Stomach (tissue), 9 donors: ENCODE results near the gene BCO1. TPM values are rescaled to one million over a fixed set of nuclear protein-coding genes. Genes with fewer than 3 reads are reported as not detected.

Experiments
- DNase-seq, 2 donors: peaks; one replicate each; pipeline versions ENCODE4 v3.0.0 to v3.0.0-alpha.2; 2013 to 2019
- H3K27ac ChIP-seq, 5 donors: fragments of 200-600 bp in 4 of 5; sonication (generic) in 4 of 5; one replicate each; pipeline ENCODE4 v1.5.1; 2013 to 2019; ENCODE audit warnings: mild to moderate bottlenecking in 1 of 5, moderate library complexity in 1 of 5
- H3K27me3 ChIP-seq, 3 donors: fragments of 200-600 bp; sonication (generic); one replicate each; pipeline ENCODE4 v1.5.1; 2017 to 2019; ENCODE audit warnings: mixed run types in 1 of 3
- H3K36me3 ChIP-seq, 4 donors: fragments of 200-600 bp; sonication (generic); 1 replicate in 3 of 4; 2 replicates in 1 of 4; pipeline ENCODE4 v1.5.1; 2016 to 2019
- H3K4me1 ChIP-seq, 4 donors: fragments of 200-600 bp; sonication (generic); one replicate each; pipeline ENCODE4 v1.5.1; 2016 to 2019
- H3K4me3 ChIP-seq, 4 donors: fragments of 200-600 bp; sonication (generic) in 3 of 4; one replicate each; pipeline ENCODE4 v1.5.1; 2016 to 2019; ENCODE audit warnings: mild to moderate bottlenecking in 1 of 4
- H3K9me3 ChIP-seq, 4 donors: fragments of 200-600 bp; sonication (generic); one replicate each; pipeline ENCODE4 v1.5.1; 2016 to 2019
- EP300 ChIP-seq: sonication (generic); formaldehyde crosslinking; IDR thresholded peaks from one replicate; pipeline ENCODE4 v1.6.1; 2017; ENCODE audit warnings: antibody characterized with exemption
- POLR2A ChIP-seq, 4 donors: fragments of 450-650 bp; IDR thresholded peaks; one replicate each; pipeline ENCODE4 v1.6.1; 2016; ENCODE audit warnings: antibody characterized with exemption in 4 of 4, control low read depth in 2 of 4, mild to moderate bottlenecking in 1 of 4, moderate library complexity in 1 of 4
- POLR2AphosphoS5 ChIP-seq, 3 donors: sonication (generic); formaldehyde crosslinking; IDR thresholded peaks; one replicate each; pipeline ENCODE4 v1.6.1; 2016; ENCODE audit warnings: antibody characterized with exemption in 3 of 3
- WGBS, 5 donors: extraction: QIAGEN DNeasy Blood & Tissue Kit in 3 of 5; methylation state at CpG; one replicate each; pipeline versions ENCODE4 v1.1.5 to v1.1.7; 2013 to 2018; 5-methylcytosine and 5-hydroxymethylcytosine counted together
- intact Hi-C: fragments of 100-400 bp; cut with DNase I; formaldehyde crosslinking; loops from one replicate; pipeline ENCODE4 v1.15.1; 2023; ENCODE audit warnings: low total_unique reads
- polyA plus RNA-seq, 3 donors: library from polyadenylated mRNA; stranded (reverse); fragments of 200-250 nt; gene quantifications; one replicate each; pipeline ENCODE4 v1.2.3, GENCODE V29; 2013
- total RNA-seq, 5 donors: library from RNA; depleted of rRNA; stranded (reverse); fragments of >200 nt; gene quantifications; one replicate each; pipeline versions ENCODE4 v1.1.0 to v1.2.3, GENCODE V29; 2014 to 2016
- TF ChIP-seq, protein P1 (sequence below), 7 experiments: fragments of 450-650 bp in 4 of 7; fragments of 200-600 bp in 3 of 7; sonication (generic) in 3 of 7; IDR thresholded peaks; one replicate each; pipeline ENCODE4 v1.5.1; 2016 to 2019; ENCODE audit warnings: antibody characterized with exemption in 7 of 7, control low read depth in 2 of 7, mild to moderate bottlenecking in 1 of 7
- donor health status: healthy with polysubstance abuse.
- donor health status: Bipolar disorder and iron deficiency.
- donor health status: healthy.

BCO1 gene
- total and polyA plus RNA-seq, 8 donors = 0.38 to 5.8 (median 2.1) TPM; not detected in 3

DNA sequence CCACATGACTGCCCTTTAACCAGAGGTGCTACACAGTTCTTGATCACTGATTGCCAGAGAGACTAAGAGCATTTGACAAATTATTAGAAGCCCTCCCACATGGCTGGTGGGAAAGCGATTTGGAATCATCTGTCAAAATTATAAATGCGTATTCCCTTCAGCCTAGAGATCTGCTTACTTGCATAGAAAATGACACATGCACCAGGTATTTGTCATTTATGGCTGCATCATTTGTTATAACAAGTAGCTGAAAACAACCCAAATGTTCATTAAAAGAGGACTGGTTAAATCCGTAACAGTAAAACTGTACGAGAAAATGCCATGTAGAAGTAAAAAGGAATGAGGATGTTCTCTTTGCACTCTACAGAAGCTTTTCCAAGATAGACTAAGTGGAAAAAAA, 21.4 kb downstream of the BCO1 start:
- Histone ChIP-seq H3K4me3 (no peak overlapping the region), H3K9me3 (no peaks in the 10 kb centered on the region), H3K36me3 (no peaks in the 10 kb centered on the region), H3K27me3 (no peaks in the 10 kb centered on the region), H3K4me1 (peaks cover 0 to 14% (median 8%) of the 10 kb centered on the region in 4 donors), H3K27ac (no peak overlapping the region)
- WGBS, 5 donors = 81 to 94% (median 91%) methylated on average over 4 of the region's 4 CpGs
- intact Hi-C loops = no loop called here
- TF ChIP-seq, protein P1, sequence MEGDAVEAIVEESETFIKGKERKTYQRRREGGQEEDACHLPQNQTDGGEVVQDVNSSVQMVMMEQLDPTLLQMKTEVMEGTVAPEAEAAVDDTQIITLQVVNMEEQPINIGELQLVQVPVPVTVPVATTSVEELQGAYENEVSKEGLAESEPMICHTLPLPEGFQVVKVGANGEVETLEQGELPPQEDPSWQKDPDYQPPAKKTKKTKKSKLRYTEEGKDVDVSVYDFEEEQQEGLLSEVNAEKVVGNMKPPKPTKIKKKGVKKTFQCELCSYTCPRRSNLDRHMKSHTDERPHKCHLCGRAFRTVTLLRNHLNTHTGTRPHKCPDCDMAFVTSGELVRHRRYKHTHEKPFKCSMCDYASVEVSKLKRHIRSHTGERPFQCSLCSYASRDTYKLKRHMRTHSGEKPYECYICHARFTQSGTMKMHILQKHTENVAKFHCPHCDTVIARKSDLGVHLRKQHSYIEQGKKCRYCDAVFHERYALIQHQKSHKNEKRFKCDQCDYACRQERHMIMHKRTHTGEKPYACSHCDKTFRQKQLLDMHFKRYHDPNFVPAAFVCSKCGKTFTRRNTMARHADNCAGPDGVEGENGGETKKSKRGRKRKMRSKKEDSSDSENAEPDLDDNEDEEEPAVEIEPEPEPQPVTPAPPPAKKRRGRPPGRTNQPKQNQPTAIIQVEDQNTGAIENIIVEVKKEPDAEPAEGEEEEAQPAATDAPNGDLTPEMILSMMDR (IDR thresholded peaks at IDR 0.05) = no peak
- TF ChIP-seq POLR2A (IDR thresholded peaks at IDR 0.05) (no peak), POLR2AphosphoS5 (IDR thresholded peaks at IDR 0.05) (no peak), EP300 (no peak)
- no peak for DNase-seq

DNA sequence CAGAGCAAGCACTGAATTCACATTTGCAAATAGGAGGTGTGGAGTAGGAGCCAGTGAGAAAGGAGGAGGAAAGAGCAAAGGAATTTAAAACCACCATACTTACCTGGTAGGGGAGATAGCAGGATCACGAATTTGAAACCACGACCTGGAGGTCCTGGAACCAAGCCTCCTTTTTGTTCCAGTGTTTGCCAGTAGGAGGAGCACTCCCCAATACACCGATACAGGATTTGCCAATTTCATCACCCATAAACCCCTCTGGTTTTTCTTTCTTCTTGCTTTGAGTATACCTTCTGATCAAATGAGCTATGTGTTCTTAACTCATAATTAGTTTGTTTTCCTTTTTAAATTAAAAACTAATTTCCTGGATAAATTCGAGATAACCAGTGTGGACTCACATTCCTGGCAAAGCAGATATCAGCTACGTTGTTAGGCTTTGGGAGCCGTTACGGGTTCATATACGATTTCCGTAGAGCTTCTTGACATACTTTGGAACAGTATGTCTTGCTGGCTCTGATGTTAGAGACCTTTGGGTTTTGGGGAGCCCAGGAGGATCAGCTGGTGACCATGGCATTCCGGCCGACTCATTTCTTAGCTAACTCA, 22.7 kb downstream of the BCO1 start:
- TF ChIP-seq, protein P1 (IDR thresholded peaks at IDR 0.05) = peak in 5 of 7 experiments; percentile 57 to 73 (median 64)
- no peak for TF ChIP-seq POLR2AphosphoS5 (IDR thresholded peaks at IDR 0.05)
- 32 to 60% (median 43%) methylated on average over 11 of the region's 11 CpGs for WGBS, 5 donors
- no peaks in the 10 kb centered on the region for H3K36me3 ChIP-seq
- peaks cover 5 to 22% (median 15%) of the 10 kb centered on the region in 4 donors for H3K4me1 ChIP-seq
- DNase-seq = peak in 1 of 2 donors; percentile 31
- H3K27ac ChIP-seq = no peak overlapping the region
- no peak overlapping the region for H3K4me3 ChIP-seq
- no peaks in the 10 kb centered on the region for H3K27me3 ChIP-seq
- H3K9me3 ChIP-seq = no peaks in the 10 kb centered on the region
- intact Hi-C loops = no loop called here

DNA sequence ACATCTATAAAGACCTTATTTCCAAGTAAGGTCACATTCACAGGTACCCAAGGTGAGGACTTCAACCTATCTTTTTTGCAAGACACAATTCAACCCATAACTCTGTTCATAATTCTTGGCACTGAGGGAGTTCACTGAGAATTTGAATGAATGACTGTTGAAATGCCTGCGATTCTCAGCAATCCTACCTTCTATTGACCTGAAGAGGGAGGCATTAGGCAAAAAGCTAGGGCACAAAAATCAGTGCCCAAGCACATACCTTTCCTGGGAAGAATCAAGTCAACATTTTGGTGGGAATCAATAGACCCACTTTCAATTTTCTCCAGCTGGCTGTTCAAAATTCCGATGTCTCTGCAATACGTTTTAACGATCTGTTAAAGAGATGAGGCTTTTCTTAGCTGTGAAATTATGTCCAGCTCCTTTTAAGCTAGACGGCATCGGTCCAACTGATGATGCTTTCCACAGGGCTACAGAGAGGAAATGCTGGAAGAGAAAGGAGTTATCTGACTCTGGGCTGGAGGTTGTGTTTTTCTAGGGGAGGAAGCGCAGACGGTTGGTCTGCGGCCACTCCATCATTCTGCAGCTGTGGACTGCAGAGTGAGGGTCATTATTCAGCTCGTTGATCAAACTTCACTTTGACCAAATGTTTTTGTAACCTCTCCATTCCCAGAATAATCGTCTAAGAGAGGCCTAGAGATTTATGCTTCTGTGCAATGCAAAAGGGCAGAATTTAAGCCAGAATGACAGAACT, 25.2 kb downstream of the BCO1 start:
- intact Hi-C loops = no loop called here
- WGBS, 5 donors = 52 to 60% (median 55%) methylated on average over 11 of the region's 11 CpGs
- H3K27ac ChIP-seq = peak overlapping the region in 2 of 5 donors; percentile 4 to 55
- DNase-seq = peak in 1 of 2 donors; percentile 91
- peaks cover 15 to 35% (median 29%) of the 10 kb centered on the region in 4 donors for H3K4me1 ChIP-seq
- H3K9me3 ChIP-seq = no peaks in the 10 kb centered on the region
- H3K36me3 ChIP-seq = no peaks in the 10 kb centered on the region
- no peak for TF ChIP-seq POLR2AphosphoS5 (IDR thresholded peaks at IDR 0.05)
- TF ChIP-seq, protein P1 (IDR thresholded peaks at IDR 0.05) = peak in 4 of 7 experiments; percentile 11 to 29 (median 24)
- no peak for TF ChIP-seq EP300
- TF ChIP-seq POLR2A (IDR thresholded peaks at IDR 0.05) = no peak
- no peaks in the 10 kb centered on the region for H3K27me3 ChIP-seq
- H3K4me3 ChIP-seq = no peak overlapping the region

DNA sequence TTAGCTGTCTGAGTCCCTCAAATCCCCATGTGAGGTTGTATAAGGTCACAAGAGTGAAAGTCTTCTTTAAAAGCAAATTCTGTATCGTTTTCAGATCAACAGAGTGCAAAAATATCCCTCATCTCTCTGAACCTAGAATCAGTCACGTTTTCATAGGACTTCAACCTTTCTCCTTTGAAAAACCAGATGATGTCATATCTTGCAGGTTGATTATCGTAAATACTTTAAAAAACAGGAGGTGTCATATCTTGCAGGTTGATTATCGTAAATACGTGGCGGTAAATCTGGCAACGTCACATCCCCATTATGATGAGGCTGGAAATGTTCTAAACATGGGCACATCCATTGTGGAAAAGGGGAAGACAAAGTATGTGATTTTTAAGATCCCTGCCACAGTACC, 25.9 kb downstream of the BCO1 start:
- Histone ChIP-seq H3K36me3 (no peaks in the 10 kb centered on the region), H3K4me3 (no peak overlapping the region), H3K9me3 (no peaks in the 10 kb centered on the region), H3K27ac (peak overlapping the region in 2 of 5 donors; percentile 4 to 55), H3K27me3 (no peaks in the 10 kb centered on the region), H3K4me1 (peaks cover 15 to 35% (median 29%) of the 10 kb centered on the region in 4 donors)
- DNase-seq = no peak
- no peak for TF ChIP-seq POLR2A (IDR thresholded peaks at IDR 0.05)
- TF ChIP-seq EP300 = no peak
- TF ChIP-seq POLR2AphosphoS5 (IDR thresholded peaks at IDR 0.05) = no peak
- TF ChIP-seq, protein P1 (IDR thresholded peaks at IDR 0.05) = no peak
- intact Hi-C loops = no loop called here
- WGBS, 5 donors = 80 to 87% (median 82%) methylated on average over 7 of the region's 7 CpGs
